Measurements from ENCODE around the gene FIZ1.
"Not testable (repeated sequence)": the region's sequence is repeated elsewhere in the genome, so short reads cannot be mapped to it uniquely, and the experiment has no call there.

Gene FIZ1

GRCh38 chr19:55576746-55577145 is 22.6 kb downstream of the FIZ1 start:
- DNase-seq (ENCODE audit: low read depth in 3 of 3) = no peak

GRCh38 chr19:55573929-55574328 is 25.4 kb downstream of the FIZ1 start:
- not testable (repeated sequence) for DNase-seq (ENCODE audit: low read depth in 3 of 3)

- DNase-seq (ENCODE audit: low read depth in 3 of 3) = not testable (repeated sequence)
These were observed 29.8 kb downstream of the FIZ1 start for GRCh38 chr19:55569477-55569876.

GRCh38 chr19:55567708-55568328 is 31.5 kb downstream of the FIZ1 start:
- no peak for DNase-seq (ENCODE audit: low read depth in 3 of 3)

- no peak for DNase-seq (ENCODE audit: low read depth in 3 of 3)
These were observed 32.5 kb downstream of the FIZ1 start for GRCh38 chr19:55566823-55567222.

- DNase-seq (ENCODE audit: low read depth in 3 of 3) = no peak
These were observed 36.0 kb downstream of the FIZ1 start for GRCh38 chr19:55563261-55563690.

GRCh38 chr19:55559684-55560083 is 39.6 kb downstream of the FIZ1 start:
- no peak for DNase-seq (ENCODE audit: low read depth in 3 of 3)

- DNase-seq (ENCODE audit: low read depth in 3 of 3) = no peak
These were observed 44.6 kb downstream of the FIZ1 start for GRCh38 chr19:55554741-55555152.

- no peak for DNase-seq (ENCODE audit: low read depth in 3 of 3)
These were observed 45.0 kb downstream of the FIZ1 start for GRCh38 chr19:55554302-55554701.

- DNase-seq (ENCODE audit: low read depth in 3 of 3) = no peak
These were observed 45.8 kb downstream of the FIZ1 start for GRCh38 chr19:55553217-55554182.

- DNase-seq (ENCODE audit: low read depth in 3 of 3) = no peak
These were observed 46.7 kb downstream of the FIZ1 start for GRCh38 chr19:55552620-55553019.

GRCh38 chr19:55552206-55552605 is 47.1 kb downstream of the FIZ1 start:
- no peak for DNase-seq (ENCODE audit: low read depth in 3 of 3)

- no peak for DNase-seq (ENCODE audit: low read depth in 3 of 3)
These were observed 49.0 kb downstream of the FIZ1 start for GRCh38 chr19:55550321-55550650.

GRCh38 chr19:55549500-55550320 is 49.6 kb downstream of the FIZ1 start:
- no peak for DNase-seq (ENCODE audit: low read depth in 3 of 3)

GRCh38 chr19:55546822-55547614 is 52.3 kb downstream of the FIZ1 start:
- DNase-seq (ENCODE audit: low read depth in 3 of 3) = no peak

GRCh38 chr19:55546011-55546410 is 53.3 kb downstream of the FIZ1 start:
- no peak for DNase-seq (ENCODE audit: low read depth in 3 of 3)

- no peak for DNase-seq (ENCODE audit: low read depth in 3 of 3)
These were observed 53.9 kb downstream of the FIZ1 start, which contains the start of gene SBK3 for GRCh38 chr19:55545443-55545842. Gene SBK3, minus strand, starts transcription at chr19:55545543. Its CDS starts 0 bp downstream, at chr19:55545543.

- no peak for DNase-seq (ENCODE audit: low read depth in 3 of 3)
These were observed 54.4 kb downstream of the FIZ1 start for GRCh38 chr19:55544776-55545439.

- no peak for DNase-seq (ENCODE audit: low read depth in 3 of 3)
These were observed 55.3 kb downstream of the FIZ1 start for GRCh38 chr19:55544014-55544413.

- no peak for DNase-seq (ENCODE audit: low read depth in 3 of 3)
These were observed 55.8 kb downstream of the FIZ1 start for GRCh38 chr19:55543567-55543966.

All from stimulated activated CD4-positive, alpha-beta T cell treated with anti-CD3 and anti-CD28 coated beads, TNF-alpha, amount 100 ng/mL, for 48 hours (primary cell).